ENCODE data around the gene LRIG3. TPM values are rescaled to one million over a fixed set of nuclear protein-coding genes. Genes with fewer than 3 reads are reported as not detected.

The LRIG3 gene
- total and polyA plus RNA-seq, 4 donors: 2.9 to 17.0 (median 10.7) TPM

DNA sequence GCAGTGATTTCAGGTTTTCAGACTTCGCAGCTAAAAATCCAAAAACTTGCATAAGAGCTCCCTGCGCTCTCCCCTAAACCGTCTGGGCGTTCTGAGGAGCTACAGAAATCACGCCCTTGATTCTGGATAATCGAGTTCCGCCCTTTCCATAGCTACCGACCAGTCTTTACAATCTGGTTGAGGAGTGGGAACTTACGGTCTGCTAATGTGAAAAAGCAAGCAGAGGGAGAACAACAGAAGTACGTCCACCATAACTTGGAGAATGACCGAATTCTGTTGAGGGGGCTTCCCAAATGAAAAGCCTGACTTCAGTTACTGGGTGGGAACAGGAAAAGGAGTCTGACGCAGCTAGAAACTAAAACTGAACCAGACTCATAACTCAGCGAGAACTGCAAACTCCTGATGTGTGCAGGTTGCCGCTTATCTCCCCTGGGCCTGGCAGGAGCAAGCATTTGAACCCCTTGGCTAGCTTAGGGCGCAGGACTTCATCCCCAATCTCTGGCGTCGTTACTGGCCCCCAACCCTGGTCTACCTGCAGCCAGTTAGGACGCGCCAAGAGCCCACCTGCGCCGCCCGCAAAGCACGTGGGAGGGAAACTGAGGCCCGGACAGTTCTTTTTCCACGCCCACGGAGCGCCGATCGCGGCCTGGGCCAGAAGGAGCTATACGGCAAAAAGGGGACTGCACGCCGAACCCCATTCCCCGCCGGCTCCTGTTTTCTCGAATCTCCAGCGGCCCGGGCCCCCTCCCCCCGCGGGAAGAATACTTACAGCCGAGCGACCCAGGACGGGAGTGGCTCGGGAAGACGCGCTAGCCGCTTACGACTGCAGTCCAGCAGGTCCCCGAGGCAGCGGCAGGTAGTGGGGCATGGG, 838 bp downstream of the LRIG3 start:
- WGBS: 1% methylated on average over 50 of the region's 50 CpGs
- TF ChIP-seq, protein P1, sequence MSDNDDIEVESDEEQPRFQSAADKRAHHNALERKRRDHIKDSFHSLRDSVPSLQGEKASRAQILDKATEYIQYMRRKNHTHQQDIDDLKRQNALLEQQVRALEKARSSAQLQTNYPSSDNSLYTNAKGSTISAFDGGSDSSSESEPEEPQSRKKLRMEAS (IDR thresholded peaks at IDR 0.05): no peak
- TF ChIP-seq TAF1 (conservative IDR thresholded peaks at IDR 0.05) (peak; percentile 52), YY1 (IDR thresholded peaks at IDR 0.05) (no peak), RXRA (IDR thresholded peaks at IDR 0.05) (no peak), RAD21 (IDR thresholded peaks at IDR 0.05) (peak in 1 of 2 donors; percentile 12), NR2F2 (IDR thresholded peaks at IDR 0.05) (no peak), FOXA1 (IDR thresholded peaks at IDR 0.05) (no peak), HNF4G (IDR thresholded peaks at IDR 0.05) (no peak), FOXA2 (IDR thresholded peaks at IDR 0.05) (no peak), SP1 (IDR thresholded peaks at IDR 0.05) (no peak), HNF4A (conservative IDR thresholded peaks at IDR 0.05) (no peak), EGR1 (IDR thresholded peaks at IDR 0.05; ENCODE audit: low read depth in 2 of 2) (no peak), JUND (IDR thresholded peaks at IDR 0.05) (no peak), GABPA (IDR thresholded peaks at IDR 0.05 in 1 of 2, conservative IDR thresholded peaks at IDR 0.05 in 1 of 2) (no peak)
- TF ChIP-seq, protein P2, sequence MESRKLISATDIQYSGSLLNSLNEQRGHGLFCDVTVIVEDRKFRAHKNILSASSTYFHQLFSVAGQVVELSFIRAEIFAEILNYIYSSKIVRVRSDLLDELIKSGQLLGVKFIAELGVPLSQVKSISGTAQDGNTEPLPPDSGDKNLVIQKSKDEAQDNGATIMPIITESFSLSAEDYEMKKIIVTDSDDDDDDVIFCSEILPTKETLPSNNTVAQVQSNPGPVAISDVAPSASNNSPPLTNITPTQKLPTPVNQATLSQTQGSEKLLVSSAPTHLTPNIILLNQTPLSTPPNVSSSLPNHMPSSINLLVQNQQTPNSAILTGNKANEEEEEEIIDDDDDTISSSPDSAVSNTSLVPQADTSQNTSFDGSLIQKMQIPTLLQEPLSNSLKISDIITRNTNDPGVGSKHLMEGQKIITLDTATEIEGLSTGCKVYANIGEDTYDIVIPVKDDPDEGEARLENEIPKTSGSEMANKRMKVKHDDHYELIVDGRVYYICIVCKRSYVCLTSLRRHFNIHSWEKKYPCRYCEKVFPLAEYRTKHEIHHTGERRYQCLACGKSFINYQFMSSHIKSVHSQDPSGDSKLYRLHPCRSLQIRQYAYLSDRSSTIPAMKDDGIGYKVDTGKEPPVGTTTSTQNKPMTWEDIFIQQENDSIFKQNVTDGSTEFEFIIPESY (IDR thresholded peaks at IDR 0.05): no peak
- TF ChIP-seq, protein P3, sequence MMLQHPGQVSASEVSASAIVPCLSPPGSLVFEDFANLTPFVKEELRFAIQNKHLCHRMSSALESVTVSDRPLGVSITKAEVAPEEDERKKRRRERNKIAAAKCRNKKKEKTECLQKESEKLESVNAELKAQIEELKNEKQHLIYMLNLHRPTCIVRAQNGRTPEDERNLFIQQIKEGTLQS (IDR thresholded peaks at IDR 0.05): no peak
- TF ChIP-seq, protein P4, sequence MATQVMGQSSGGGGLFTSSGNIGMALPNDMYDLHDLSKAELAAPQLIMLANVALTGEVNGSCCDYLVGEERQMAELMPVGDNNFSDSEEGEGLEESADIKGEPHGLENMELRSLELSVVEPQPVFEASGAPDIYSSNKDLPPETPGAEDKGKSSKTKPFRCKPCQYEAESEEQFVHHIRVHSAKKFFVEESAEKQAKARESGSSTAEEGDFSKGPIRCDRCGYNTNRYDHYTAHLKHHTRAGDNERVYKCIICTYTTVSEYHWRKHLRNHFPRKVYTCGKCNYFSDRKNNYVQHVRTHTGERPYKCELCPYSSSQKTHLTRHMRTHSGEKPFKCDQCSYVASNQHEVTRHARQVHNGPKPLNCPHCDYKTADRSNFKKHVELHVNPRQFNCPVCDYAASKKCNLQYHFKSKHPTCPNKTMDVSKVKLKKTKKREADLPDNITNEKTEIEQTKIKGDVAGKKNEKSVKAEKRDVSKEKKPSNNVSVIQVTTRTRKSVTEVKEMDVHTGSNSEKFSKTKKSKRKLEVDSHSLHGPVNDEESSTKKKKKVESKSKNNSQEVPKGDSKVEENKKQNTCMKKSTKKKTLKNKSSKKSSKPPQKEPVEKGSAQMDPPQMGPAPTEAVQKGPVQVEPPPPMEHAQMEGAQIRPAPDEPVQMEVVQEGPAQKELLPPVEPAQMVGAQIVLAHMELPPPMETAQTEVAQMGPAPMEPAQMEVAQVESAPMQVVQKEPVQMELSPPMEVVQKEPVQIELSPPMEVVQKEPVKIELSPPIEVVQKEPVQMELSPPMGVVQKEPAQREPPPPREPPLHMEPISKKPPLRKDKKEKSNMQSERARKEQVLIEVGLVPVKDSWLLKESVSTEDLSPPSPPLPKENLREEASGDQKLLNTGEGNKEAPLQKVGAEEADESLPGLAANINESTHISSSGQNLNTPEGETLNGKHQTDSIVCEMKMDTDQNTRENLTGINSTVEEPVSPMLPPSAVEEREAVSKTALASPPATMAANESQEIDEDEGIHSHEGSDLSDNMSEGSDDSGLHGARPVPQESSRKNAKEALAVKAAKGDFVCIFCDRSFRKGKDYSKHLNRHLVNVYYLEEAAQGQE (IDR thresholded peaks at IDR 0.05): peak; percentile 26
- TF ChIP-seq, protein P5, sequence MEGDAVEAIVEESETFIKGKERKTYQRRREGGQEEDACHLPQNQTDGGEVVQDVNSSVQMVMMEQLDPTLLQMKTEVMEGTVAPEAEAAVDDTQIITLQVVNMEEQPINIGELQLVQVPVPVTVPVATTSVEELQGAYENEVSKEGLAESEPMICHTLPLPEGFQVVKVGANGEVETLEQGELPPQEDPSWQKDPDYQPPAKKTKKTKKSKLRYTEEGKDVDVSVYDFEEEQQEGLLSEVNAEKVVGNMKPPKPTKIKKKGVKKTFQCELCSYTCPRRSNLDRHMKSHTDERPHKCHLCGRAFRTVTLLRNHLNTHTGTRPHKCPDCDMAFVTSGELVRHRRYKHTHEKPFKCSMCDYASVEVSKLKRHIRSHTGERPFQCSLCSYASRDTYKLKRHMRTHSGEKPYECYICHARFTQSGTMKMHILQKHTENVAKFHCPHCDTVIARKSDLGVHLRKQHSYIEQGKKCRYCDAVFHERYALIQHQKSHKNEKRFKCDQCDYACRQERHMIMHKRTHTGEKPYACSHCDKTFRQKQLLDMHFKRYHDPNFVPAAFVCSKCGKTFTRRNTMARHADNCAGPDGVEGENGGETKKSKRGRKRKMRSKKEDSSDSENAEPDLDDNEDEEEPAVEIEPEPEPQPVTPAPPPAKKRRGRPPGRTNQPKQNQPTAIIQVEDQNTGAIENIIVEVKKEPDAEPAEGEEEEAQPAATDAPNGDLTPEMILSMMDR (IDR thresholded peaks at IDR 0.05; ENCODE audit: low read depth, low read length, missing input control): no peak

More for the DNA sequence above, 838 bp downstream of the LRIG3 start:
- DNase-seq (ENCODE audit: low spot score): peak; percentile 42
- H3K36me3 ChIP-seq (ENCODE audit: control insufficient read depth in 4 of 4, insufficient read depth in 3 of 4, low read depth in 1 of 4, low read length in 3 of 4): no peaks in the 10 kb centered on the region
- peak overlapping the region; percentile 92 to 95 for H3K27ac ChIP-seq (ENCODE audit: low read depth in 1 of 2, low read length in 2 of 2)
- H3K9me3 ChIP-seq (ENCODE audit: control insufficient read depth in 4 of 4, low read length in 3 of 4): no peaks in the 10 kb centered on the region
- no peaks in the 10 kb centered on the region for H3K27me3 ChIP-seq (ENCODE audit: control insufficient read depth in 4 of 4, insufficient read depth in 4 of 4, low read length in 3 of 4)
- H3K4me3 ChIP-seq (ENCODE audit: low read depth in 1 of 3, low read length in 3 of 3): peak overlapping the region; percentile 74 to 92 (median 87)
- peak overlapping the region; percentile 79 to 92 for H3K9ac ChIP-seq (ENCODE audit: low read depth in 1 of 2, low read length in 2 of 2)
- H3K4me1 ChIP-seq (ENCODE audit: control insufficient read depth in 4 of 4, insufficient read depth in 4 of 4, low read length in 3 of 4): peaks cover 2 to 30% (median 26%) of the 10 kb centered on the region in 4 donors

Measured in liver (tissue), 9 donors.